DND-41 (cell line): ENCODE measurements around the gene MACROD2.
"Not testable (repeated sequence)": the region's sequence is repeated elsewhere in the genome, so short reads cannot be mapped to it uniquely, and the experiment has no call there.

Experiments used
- ATAC-seq: fragments of 200-7000 bp; cut with Tn5 transposase; 3 replicates; pipeline ENCODE4 v1.9.1; 2021; ENCODE audit warnings: low read depth; ENCODE audit not compliant: insufficient read depth
- DNase-seq: peaks from one replicate; pipeline ENCODE4 v3.0.0-alpha.2; 2020
- H2AFZ ChIP-seq: 2 replicates; pipeline ENCODE4 v1.6.0; 2012; ENCODE audit warnings: low read depth, low read length
- H3K27ac ChIP-seq: 2 replicates; pipeline ENCODE4 v1.5.1; 2012; ENCODE audit warnings: low read length, inconsistent platforms
- H3K27me3 ChIP-seq: fragments of 200-600 bp; sonication (generic); 2 replicates; pipeline ENCODE4 v1.6.0; 2012; ENCODE audit warnings: low read length, mild to moderate bottlenecking, inconsistent platforms; ENCODE audit not compliant: insufficient read depth, poor library complexity
- H3K36me3 ChIP-seq: 2 replicates; pipeline ENCODE4 v1.5.1; 2012; ENCODE audit warnings: low read length, inconsistent platforms; ENCODE audit not compliant: insufficient read depth
- H3K4me1 ChIP-seq: 2 replicates; pipeline ENCODE4 v1.5.1; 2012; ENCODE audit warnings: mild to moderate bottlenecking, low read length; ENCODE audit not compliant: insufficient read depth
- H3K4me2 ChIP-seq: 2 replicates; pipeline ENCODE4 v1.6.0; 2012; ENCODE audit warnings: mild to moderate bottlenecking, moderate library complexity, low read length, inconsistent platforms; ENCODE audit not compliant: insufficient read depth
- H3K4me3 ChIP-seq, 2 experiments: fragments of 200-600 bp in 1 of 2; shearing (Covaris generic) in 1 of 2; 2 replicates each; pipeline ENCODE4 v1.5.1; 2012 to 2016; ENCODE audit warnings: inconsistent platforms in 2 of 2, low read length in 2 of 2, mild to moderate bottlenecking in 2 of 2, low read depth in 1 of 2, moderate library complexity in 1 of 2
- H3K79me2 ChIP-seq: 2 replicates; pipeline ENCODE4 v1.6.0; 2012; ENCODE audit warnings: low read length, inconsistent platforms; ENCODE audit not compliant: insufficient read depth
- H3K9ac ChIP-seq: 2 replicates; pipeline ENCODE4 v1.6.0; 2012; ENCODE audit warnings: low read depth, mild to moderate bottlenecking, inconsistent platforms, low read length, moderate library complexity
- H3K9me3 ChIP-seq: 2 replicates; pipeline ENCODE4 v1.5.1; 2012; ENCODE audit warnings: low read length, moderate library complexity, mild to moderate bottlenecking, inconsistent platforms; ENCODE audit not compliant: insufficient read depth, severe bottlenecking
- H4K20me1 ChIP-seq: 2 replicates; pipeline ENCODE4 v1.6.0; 2012; ENCODE audit warnings: low read length; ENCODE audit not compliant: insufficient read depth
- EZH2 ChIP-seq: IDR thresholded peaks from 3 replicates; pipeline ENCODE4 v1.6.1; 2012; ENCODE audit warnings: borderline replicate concordance, low read depth, mild to moderate bottlenecking, moderate library complexity, low read length, inconsistent platforms; ENCODE audit not compliant: severe bottlenecking
- TF ChIP-seq, protein P1 (sequence below): IDR thresholded peaks from 2 replicates; pipeline ENCODE4 v1.5.1; 2012; ENCODE audit warnings: borderline replicate concordance, low read length, moderate library complexity, mild to moderate bottlenecking; ENCODE audit not compliant: poor library complexity, severe bottlenecking; ENCODE audit errors: extremely low read depth

MACROD2 gene

DNA sequence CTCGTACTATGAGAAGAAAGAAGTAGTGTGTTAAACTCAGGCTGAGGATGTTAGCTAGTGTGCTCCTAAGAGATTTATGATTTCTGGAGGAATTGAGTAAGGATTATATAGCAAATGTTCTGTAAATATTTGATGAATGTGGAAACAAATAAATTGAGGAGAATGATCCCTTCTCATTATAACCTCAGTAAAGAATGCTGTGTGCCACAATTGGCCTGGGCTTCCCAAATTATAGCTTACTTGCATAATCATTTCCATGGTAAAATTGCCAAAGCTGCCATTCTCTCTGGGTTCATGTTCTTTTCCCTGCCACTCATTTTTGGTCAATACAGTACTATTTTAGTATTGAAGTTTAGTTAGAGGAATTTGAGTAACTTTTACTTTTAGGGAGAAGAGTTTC, 213.6 kb downstream of the MACROD2 start:
- H3K36me3 ChIP-seq, result no peaks in the 10 kb centered on the region
- H3K27ac ChIP-seq, result no peak overlapping the region
- no peak overlapping the region for H2AFZ ChIP-seq
- no peaks in the 10 kb centered on the region for H3K9me3 ChIP-seq
- H4K20me1 ChIP-seq, result no peaks in the 10 kb centered on the region
- H3K4me2 ChIP-seq, result no peak overlapping the region
- H3K9ac ChIP-seq, result no peak overlapping the region
- DNase-seq, result no peak
- ATAC-seq, result no peak
- no peak for TF ChIP-seq EZH2
- TF ChIP-seq, protein P1, sequence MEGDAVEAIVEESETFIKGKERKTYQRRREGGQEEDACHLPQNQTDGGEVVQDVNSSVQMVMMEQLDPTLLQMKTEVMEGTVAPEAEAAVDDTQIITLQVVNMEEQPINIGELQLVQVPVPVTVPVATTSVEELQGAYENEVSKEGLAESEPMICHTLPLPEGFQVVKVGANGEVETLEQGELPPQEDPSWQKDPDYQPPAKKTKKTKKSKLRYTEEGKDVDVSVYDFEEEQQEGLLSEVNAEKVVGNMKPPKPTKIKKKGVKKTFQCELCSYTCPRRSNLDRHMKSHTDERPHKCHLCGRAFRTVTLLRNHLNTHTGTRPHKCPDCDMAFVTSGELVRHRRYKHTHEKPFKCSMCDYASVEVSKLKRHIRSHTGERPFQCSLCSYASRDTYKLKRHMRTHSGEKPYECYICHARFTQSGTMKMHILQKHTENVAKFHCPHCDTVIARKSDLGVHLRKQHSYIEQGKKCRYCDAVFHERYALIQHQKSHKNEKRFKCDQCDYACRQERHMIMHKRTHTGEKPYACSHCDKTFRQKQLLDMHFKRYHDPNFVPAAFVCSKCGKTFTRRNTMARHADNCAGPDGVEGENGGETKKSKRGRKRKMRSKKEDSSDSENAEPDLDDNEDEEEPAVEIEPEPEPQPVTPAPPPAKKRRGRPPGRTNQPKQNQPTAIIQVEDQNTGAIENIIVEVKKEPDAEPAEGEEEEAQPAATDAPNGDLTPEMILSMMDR, result no peak
- no peak overlapping the region for H3K4me3 ChIP-seq
- no peaks in the 10 kb centered on the region for H3K4me1 ChIP-seq
- peaks cover 5% of the 10 kb centered on the region for H3K27me3 ChIP-seq
- H3K79me2 ChIP-seq, result no peaks in the 10 kb centered on the region

DNA sequence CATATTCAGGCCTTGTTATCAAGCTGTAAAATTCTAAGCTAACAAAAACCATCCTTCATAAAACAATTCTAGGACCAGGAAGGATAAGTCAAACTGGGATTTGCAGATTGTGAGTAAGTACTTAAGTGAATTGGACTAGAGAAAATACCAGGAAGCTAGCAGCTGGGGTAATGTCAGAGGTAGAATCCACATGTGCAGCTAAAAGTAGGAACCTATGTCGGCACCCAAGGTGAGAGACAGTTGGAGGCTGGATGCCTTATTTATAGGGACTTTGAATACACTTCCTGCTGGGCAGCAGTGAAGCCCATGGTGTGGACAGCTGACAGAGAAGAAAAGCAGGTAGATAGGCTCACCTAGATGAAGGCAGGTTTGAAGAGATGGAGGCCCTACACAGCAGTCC, 214.8 kb downstream of the MACROD2 start:
- Histone ChIP-seq H3K79me2 (no peaks in the 10 kb centered on the region), H3K4me1 (no peaks in the 10 kb centered on the region), H4K20me1 (no peaks in the 10 kb centered on the region), H3K9ac (no peak overlapping the region), H3K27me3 (peaks cover 5% of the 10 kb centered on the region), H3K4me3 (no peak overlapping the region), H3K36me3 (no peaks in the 10 kb centered on the region), H3K4me2 (no peak overlapping the region), H3K27ac (no peak overlapping the region), H3K9me3 (no peaks in the 10 kb centered on the region), H2AFZ (no peak overlapping the region)
- no peak for DNase-seq
- no peak for ATAC-seq
- no peak for TF ChIP-seq EZH2
- TF ChIP-seq, protein P1, result no peak

DNA sequence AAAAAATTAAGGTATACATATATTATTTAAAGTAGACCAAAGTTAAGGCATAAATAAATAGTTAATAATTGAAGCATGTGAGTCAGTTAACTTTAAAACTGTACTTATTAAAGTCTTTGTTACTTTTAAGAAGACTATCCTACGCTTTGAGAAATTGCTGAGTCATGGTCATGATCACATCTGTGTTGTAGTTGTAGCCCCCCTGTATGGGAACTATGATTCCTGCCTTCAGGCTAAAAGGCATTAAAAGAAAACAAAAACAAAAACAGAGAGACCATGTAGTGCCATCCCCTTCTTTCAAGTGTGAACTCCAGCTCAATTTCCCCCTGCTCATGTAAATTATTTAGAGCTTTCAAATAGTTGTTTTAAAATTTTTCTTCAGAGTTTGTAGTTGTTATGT, 218.7 kb downstream of the MACROD2 start:
- no peak overlapping the region for H2AFZ ChIP-seq
- TF ChIP-seq EZH2, result no peak
- TF ChIP-seq, protein P1, result no peak
- DNase-seq, result no peak

DNA sequence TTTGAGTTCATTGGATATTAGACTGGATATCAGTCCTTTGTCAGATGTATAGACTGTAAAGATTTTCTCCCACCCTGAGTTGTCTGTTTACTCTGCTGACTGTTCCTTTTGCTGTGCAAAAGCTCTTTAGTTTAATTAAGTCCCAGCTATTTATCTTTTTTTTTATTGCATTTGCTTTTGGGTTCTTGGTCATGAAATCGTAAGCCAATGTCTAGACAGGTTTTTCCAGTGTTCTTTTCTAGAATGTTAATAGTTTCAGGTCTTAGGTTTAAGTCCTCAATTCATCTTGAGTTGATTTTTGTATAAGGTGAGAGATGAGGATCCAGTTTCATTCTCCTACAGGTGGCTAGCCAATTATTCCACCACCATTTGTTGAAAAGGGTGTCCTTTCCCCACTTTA, 220.6 kb downstream of the MACROD2 start:
- not testable (repeated sequence) for ATAC-seq, H3K9ac ChIP-seq, H3K4me2 ChIP-seq, H3K36me3 ChIP-seq, H3K79me2 ChIP-seq, H3K9me3 ChIP-seq, DNase-seq, H3K27me3 ChIP-seq, H2AFZ ChIP-seq, H3K4me3 ChIP-seq, H3K27ac ChIP-seq, H4K20me1 ChIP-seq, H3K4me1 ChIP-seq

More for the DNA sequence above, 218.7 kb downstream of the MACROD2 start:
- Histone ChIP-seq H3K27ac (no peak overlapping the region), H3K79me2 (no peaks in the 10 kb centered on the region), H3K27me3 (peaks cover 5% of the 10 kb centered on the region), H3K4me2 (no peak overlapping the region), H3K9ac (no peak overlapping the region), H4K20me1 (no peaks in the 10 kb centered on the region), H3K4me3 (no peak overlapping the region), H3K4me1 (no peaks in the 10 kb centered on the region), H3K36me3 (no peaks in the 10 kb centered on the region), H3K9me3 (no peaks in the 10 kb centered on the region)
- ATAC-seq, result no peak
